HPDE6-E6E7 (cell line): ENCODE measurements around the gene RANBP17.
"Not testable (repeated sequence)": the region's sequence is repeated elsewhere in the genome, so short reads cannot be mapped to it uniquely, and the experiment has no call there.

Experiments used
- DNase-seq: peaks from one replicate; pipeline ENCODE4 v3.0.0; 2011; ENCODE audit warnings: missing footprints; ENCODE audit errors: extremely low spot score

Gene RANBP17

GRCh38 chr5:170941788-170942187 lies 80.0 kb downstream of the RANBP17 start:
- no peak for DNase-seq

GRCh38 chr5:170945275-170945674 lies 83.5 kb downstream of the RANBP17 start:
- DNase-seq: no peak

- no peak for DNase-seq
Observed at GRCh38 chr5:170960567-170960966, 98.7 kb downstream of the RANBP17 start.

- DNase-seq: no peak
Observed at GRCh38 chr5:170963521-170963920, 101.7 kb downstream of the RANBP17 start.

GRCh38 chr5:170974461-170974860 lies 112.6 kb downstream of the RANBP17 start:
- DNase-seq: no peak

- not testable (repeated sequence) for DNase-seq
Observed at GRCh38 chr5:170980261-170980660, 118.4 kb downstream of the RANBP17 start.

- no peak for DNase-seq
Observed at GRCh38 chr5:170985486-170985885, 123.7 kb downstream of the RANBP17 start.

- DNase-seq: no peak
Observed at GRCh38 chr5:170986598-170986997, 124.8 kb downstream of the RANBP17 start.

- DNase-seq: no peak
Observed at GRCh38 chr5:170993476-170993875, 131.7 kb downstream of the RANBP17 start.

- no peak for DNase-seq
Observed at GRCh38 chr5:171010086-171010485, 148.3 kb downstream of the RANBP17 start.

- no peak for DNase-seq
Observed at GRCh38 chr5:171010816-171011215, 149.0 kb downstream of the RANBP17 start.

- no peak for DNase-seq
Observed at GRCh38 chr5:171023508-171023907, 161.7 kb downstream of the RANBP17 start.

GRCh38 chr5:171024084-171024483 lies 162.3 kb downstream of the RANBP17 start:
- DNase-seq: no peak

- no peak for DNase-seq
Observed at GRCh38 chr5:171029401-171029800, 167.6 kb downstream of the RANBP17 start.

- no peak for DNase-seq
Observed at GRCh38 chr5:171031977-171032376, 170.2 kb downstream of the RANBP17 start.

GRCh38 chr5:171032435-171032973 lies 170.7 kb downstream of the RANBP17 start:
- no peak for DNase-seq

GRCh38 chr5:171041893-171042292 lies 180.1 kb downstream of the RANBP17 start:
- DNase-seq: not testable (repeated sequence)

- no peak for DNase-seq
Observed at GRCh38 chr5:171050916-171051315, 189.1 kb downstream of the RANBP17 start.

- DNase-seq: no peak
Observed at GRCh38 chr5:171055875-171056454, 194.1 kb downstream of the RANBP17 start.

- no peak for DNase-seq
Observed at GRCh38 chr5:171067540-171068130, 205.8 kb downstream of the RANBP17 start.

- no peak for DNase-seq
Observed at GRCh38 chr5:171074747-171075146, 212.9 kb downstream of the RANBP17 start.

GRCh38 chr5:171080186-171080938 lies 218.5 kb downstream of the RANBP17 start:
- no peak for DNase-seq

- no peak for DNase-seq
Observed at GRCh38 chr5:171081319-171081718, 219.5 kb downstream of the RANBP17 start.
